Heart left ventricle (tissue), 16 donors: Measurements from ENCODE around the gene QSOX2. TPM values are rescaled to one million over a fixed set of nuclear protein-coding genes. Genes with fewer than 3 reads are reported as not detected.

ENCODE experiments used
- ATAC-seq, 4 donors: fragments of 200-7000 bp; cut with Tn5 transposase; one replicate each; pipeline ENCODE4 v1.9.1; 2020 to 2022; ENCODE audit warnings: moderate library complexity in 4 of 4, mild to moderate bottlenecking in 3 of 4, moderate number of reproducible peaks in 1 of 4
- DNase-seq, 5 donors: peaks; one replicate each; pipeline ENCODE4 v3.0.0-alpha.2; 2020
- H3K27ac ChIP-seq, 12 donors: fragments of 200-600 bp; sonication (generic) in 4 of 12; one replicate each; pipeline versions ENCODE4 v1.5.0 to v1.8.0; 2016 to 2022; ENCODE audit warnings: mild to moderate bottlenecking in 2 of 12
- H3K27me3 ChIP-seq, 9 donors: fragments of 200-600 bp; sonication (generic) in 2 of 9; one replicate each; pipeline versions ENCODE4 v1.5.1 to v1.8.0; 2016 to 2022; ENCODE audit warnings: mild to moderate bottlenecking in 3 of 9
- H3K36me3 ChIP-seq, 9 donors: fragments of 200-600 bp; sonication (generic) in 2 of 9; one replicate each; pipeline versions ENCODE4 v1.5.0 to v1.8.0; 2018 to 2022; ENCODE audit warnings: mild to moderate bottlenecking in 2 of 9
- H3K4me1 ChIP-seq, 12 donors: fragments of 200-600 bp; sonication (generic) in 4 of 12; one replicate each; pipeline versions ENCODE4 v1.5.0 to v1.8.0; 2016 to 2022; ENCODE audit warnings: mild to moderate bottlenecking in 3 of 12
- H3K4me3 ChIP-seq, 12 donors: fragments of 200-600 bp; sonication (generic) in 4 of 12; one replicate each; pipeline versions ENCODE4 v1.5.0 to v1.8.0; 2017 to 2022; ENCODE audit warnings: mild to moderate bottlenecking in 9 of 12, moderate library complexity in 4 of 12
- H3K9me3 ChIP-seq, 12 donors: fragments of 200-600 bp; sonication (generic) in 4 of 12; one replicate each; pipeline versions ENCODE4 v1.5.0 to v1.8.0; 2016 to 2022; ENCODE audit warnings: mild to moderate bottlenecking in 1 of 12
- CTCF ChIP-seq, 12 donors: fragments of 200-600 bp; sonication (generic) in 4 of 12; IDR thresholded peaks; one replicate each; pipeline versions ENCODE4 v1.5.0 to v1.8.0; 2018 to 2022; ENCODE audit warnings: antibody characterized with exemption in 12 of 12, mild to moderate bottlenecking in 5 of 12
- POLR2A ChIP-seq, 2 donors: fragments of 450-650 bp; IDR thresholded peaks; one replicate each; pipeline ENCODE4 v1.6.1; 2017; ENCODE audit warnings: antibody characterized with exemption in 2 of 2, mild to moderate bottlenecking in 2 of 2, moderate library complexity in 2 of 2
- WGBS, 4 donors: extraction: QIAGEN DNeasy Blood & Tissue Kit in 2 of 4; methylation state at CpG; one replicate each; pipeline versions ENCODE4 v1.1.5 to v1.1.7; 2013 to 2018; 5-methylcytosine and 5-hydroxymethylcytosine counted together
- intact Hi-C, 10 donors: fragments of 100-400 bp; cut with DNase I; formaldehyde crosslinking; loops; one replicate each; pipeline versions ENCODE4 v1.11.1 to v1.14.2; 2022
- polyA plus RNA-seq, 2 donors: library from polyadenylated mRNA; stranded (reverse); fragments of 200-250 nt; gene quantifications; one replicate each; pipeline ENCODE4 v1.2.3, GENCODE V29; 2013
- total RNA-seq, 9 donors: library from RNA; depleted of rRNA in 2 of 9; stranded (reverse); fragments of >200 nt in 2 of 9; fragmentation: NEBNext Ultra II Directional in 3 of 9; extraction: Animal tissue kit (Norgen Biotek cat#: 25700) in 3 of 9; gene quantifications; one replicate each; pipeline versions ENCODE4 v1.1.0 to v1.2.4, GENCODE V29; 2016 to 2023
- donor health status: ischemic (EF 13 %, LVEDD 7.1; RV severe dilation, severe dysfunction).
- donor health status: healthy with polysubstance abuse.
- donor health status: DM: no; HTN: yes; CAD: no.
- donor health status: DM: no; HTN: no; CAD: no.
- donor health status: ischemic (EF 25% LVEDD 6.9; RV normal size, moderate dysfunction).
- donor health status: ischemic (EF 25% LVEDD 5.7; RV mildly dilated, moderate dysfunction).
- donor health status: healthy.
- donor health status: DM: yes; HTN: yes; CAD: no.
- donor health status: ischemic (EF 35%, LVEDD 5.7; RV mildly dilated, moderate dysfunction).
- donor health status: nonischemic (EF 11% LVEDD 7.7; RV severe dilation, severe dysfunction).
- donor health status: DM: yes; HTN: yes; CAD: no.
- donor health status: PGD.
- donor health status: ischemic (EF 29% LVEDD 5.4; RV normal size, mild dysfunction).
- donor health status: nonischemic (EF 23%, LVEDD 6.1; RV moderate dilation, normal function).

The QSOX2 gene
- total and polyA plus RNA-seq, 11 donors = 4.3 to 9.9 (median 5.9) TPM

- Histone ChIP-seq H3K27me3 (peaks cover 71 to 99% (median 95%) of the 10 kb centered on the region in 9 donors), H3K27ac (no peak overlapping the region), H3K4me3 (no peak overlapping the region), H3K36me3 (no peaks in the 10 kb centered on the region), H3K4me1 (peaks cover 0 to 28% (median 6%) of the 10 kb centered on the region in 12 donors), H3K9me3 (no peaks in the 10 kb centered on the region)
- ATAC-seq = no peak
- no peak for TF ChIP-seq CTCF (IDR thresholded peaks at IDR 0.05)
- TF ChIP-seq POLR2A (IDR thresholded peaks at IDR 0.05) = no peak
- intact Hi-C loops = no loop called here
- WGBS, 4 donors = 7 to 13% (median 10%) methylated on average over 18 of the region's 18 CpGs
- DNase-seq = no peak
These were observed 47.5 kb downstream of the QSOX2 start for GRCh38 chr9:136197930-136198604.

- 6 to 7% (median 7%) methylated on average over 9 to 35 of the region's 35 CpGs for WGBS, 4 donors
- H3K36me3 ChIP-seq = no peaks in the 10 kb centered on the region
- DNase-seq (no peak), ATAC-seq (no peak)
- H3K4me1 ChIP-seq = peaks cover 0 to 36% (median 6%) of the 10 kb centered on the region in 12 donors
- H3K27ac ChIP-seq = no peak overlapping the region
- peaks cover 73 to 100% (median 96%) of the 10 kb centered on the region in 9 donors for H3K27me3 ChIP-seq
- H3K9me3 ChIP-seq = no peaks in the 10 kb centered on the region
- intact Hi-C loops = no loop called here
- no peak overlapping the region for H3K4me3 ChIP-seq
- TF ChIP-seq CTCF (IDR thresholded peaks at IDR 0.05) (no peak), POLR2A (IDR thresholded peaks at IDR 0.05) (no peak)
These were observed 48.3 kb downstream of the QSOX2 start for GRCh38 chr9:136197084-136197875.

DNA sequence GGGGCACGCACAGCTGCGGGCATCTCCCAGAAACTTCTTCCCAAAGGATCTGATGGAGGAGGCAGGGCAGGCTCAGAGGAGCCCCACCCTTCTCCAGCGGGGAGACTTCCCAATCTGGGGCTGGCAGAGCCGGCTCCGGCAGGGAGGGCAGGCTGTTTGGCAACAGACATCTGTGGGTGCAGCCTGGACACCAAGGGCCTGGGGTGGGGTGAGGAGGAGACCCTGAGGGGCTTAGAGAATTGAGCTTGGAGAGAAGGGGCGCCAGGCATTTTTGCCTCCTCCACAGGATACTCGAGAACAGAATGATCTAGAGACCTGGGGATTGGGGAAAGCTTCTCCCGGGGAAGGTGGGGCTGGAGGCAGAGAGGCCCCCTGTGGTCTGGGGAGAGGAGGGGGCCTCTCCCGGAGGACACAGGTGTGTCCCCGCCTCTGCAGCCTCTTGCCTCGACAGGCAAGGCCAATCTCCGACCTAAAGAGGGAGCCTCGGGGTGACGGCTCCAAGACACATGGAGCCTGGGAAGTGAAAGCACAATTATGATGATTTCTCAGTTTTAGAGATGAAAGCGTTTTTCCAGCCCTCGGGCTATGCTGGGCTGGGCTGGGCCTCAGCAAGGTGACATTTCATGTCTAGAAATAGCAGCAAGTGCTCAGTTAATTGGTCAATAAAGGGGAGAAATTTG lies 49.1 kb downstream of the QSOX2 start:
- TF ChIP-seq CTCF (IDR thresholded peaks at IDR 0.05) (no peak), POLR2A (IDR thresholded peaks at IDR 0.05) (no peak)

DNA sequence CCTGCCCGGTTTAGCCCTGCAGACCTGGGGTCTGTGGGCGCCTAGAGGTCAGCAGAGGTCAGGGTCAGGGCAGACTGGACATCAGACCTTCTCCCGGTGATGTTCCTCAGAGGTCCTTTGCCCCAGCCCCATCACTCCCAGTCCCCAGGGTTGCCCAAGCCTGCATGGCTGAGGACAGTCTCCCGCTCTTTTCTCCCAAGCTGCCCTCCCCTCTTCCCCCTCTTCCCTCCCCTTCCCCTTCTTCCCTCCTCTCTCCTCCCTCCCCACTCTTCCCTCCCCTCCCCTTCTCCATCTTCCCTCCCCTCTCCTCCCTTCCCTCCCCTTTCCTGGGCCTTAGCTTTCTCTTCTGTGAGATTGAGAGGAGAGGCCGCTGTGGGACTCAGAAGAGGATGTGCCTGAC lies 51.1 kb downstream of the QSOX2 start:
- Histone ChIP-seq H3K27ac (no peak overlapping the region), H3K36me3 (no peaks in the 10 kb centered on the region), H3K9me3 (no peaks in the 10 kb centered on the region), H3K4me3 (no peak overlapping the region), H3K4me1 (peaks cover 0 to 38% (median 6%) of the 10 kb centered on the region in 12 donors), H3K27me3 (peaks cover 59 to 100% (median 93%) of the 10 kb centered on the region in 9 donors)
- no peak for TF ChIP-seq POLR2A (IDR thresholded peaks at IDR 0.05)
- no peak for TF ChIP-seq CTCF (IDR thresholded peaks at IDR 0.05)
- 3 to 11% (median 9%) methylated on average over 5 of the region's 5 CpGs for WGBS, 4 donors
- no peak for ATAC-seq
- DNase-seq = no peak
- intact Hi-C loops = no loop called here

More for the DNA sequence above, 49.1 kb downstream of the QSOX2 start:
- WGBS, 4 donors = 2 to 4% (median 3%) methylated on average over 15 to 16 of the region's 16 CpGs
- no peak overlapping the region for H3K4me3 ChIP-seq
- DNase-seq (no peak), ATAC-seq (no peak)
- H3K9me3 ChIP-seq = no peaks in the 10 kb centered on the region
- peaks cover 0 to 40% (median 6%) of the 10 kb centered on the region in 12 donors for H3K4me1 ChIP-seq
- peaks cover 67 to 100% (median 97%) of the 10 kb centered on the region in 9 donors for H3K27me3 ChIP-seq
- intact Hi-C loops = no loop called here
- no peaks in the 10 kb centered on the region for H3K36me3 ChIP-seq
- H3K27ac ChIP-seq = no peak overlapping the region
